OCI-LY3 (cell line): ENCODE data around the gene GARIN5B.

Experiments
- CTCF ChIP-seq: fragments of 200-600, 300-600 bp; sonication (generic); IDR thresholded peaks from 2 replicates; pipeline ENCODE4 v1.5.1; 2014; ENCODE audit warnings: antibody characterized with exemption, low read length, low read depth
- EZH2phosphoT487 ChIP-seq: fragments of 200-600 bp; shearing (Covaris generic); IDR thresholded peaks from 2 replicates; pipeline ENCODE4 v1.6.1; 2018; ENCODE audit warnings: antibody characterized with exemption, mixed run types, low read depth

- no peak for TF ChIP-seq CTCF
- TF ChIP-seq EZH2phosphoT487: no peak
These were observed 43.9 kb upstream of the GARIN5B start for GRCh38 chr19:55406826-55407549.
